Activated B cell treated with CpG ODN at 0.5 μM for 24 hours (primary cell): Measurements from ENCODE around the gene PRRX1. TPM values are rescaled to one million over a fixed set of nuclear protein-coding genes. Genes with fewer than 3 reads are reported as not detected.

Experiments
- ATAC-seq: fragments of 200-7000 bp; cut with Tn5 transposase; one replicate; pipeline ENCODE4 v1.10.0; 2021; ENCODE audit warnings: low read depth, mild to moderate bottlenecking, moderate library complexity
- CTCF ChIA-PET: fragments of 350-600 bp; sonication (Branson Sonifier 250); formaldehyde crosslinking; loops from one replicate; lab custom pipeline; 2021; ENCODE audit warnings: antibody characterized with exemption; lab: Charles Lee
- POLR2A ChIA-PET: fragments of 350-600 bp; sonication (Branson Sonifier 250); formaldehyde crosslinking; loops from one replicate; lab custom pipeline; 2021; ENCODE audit warnings: antibody characterized with exemption; lab: Charles Lee
- DNase-seq: peaks from one replicate; pipeline ENCODE4 v3.0.0; 2022
- H3K27ac Mint-ChIP-seq: one replicate; pipeline ENCODE4 v1.8.0; 2020; ENCODE audit warnings: mixed read lengths
- H3K27me3 Mint-ChIP-seq: one replicate; pipeline ENCODE4 v1.8.0; 2021; ENCODE audit warnings: mixed read lengths
- H3K36me3 Mint-ChIP-seq: one replicate; pipeline ENCODE4 v1.8.0; 2021; ENCODE audit warnings: low read depth, mixed read lengths
- H3K4me1 Mint-ChIP-seq: one replicate; pipeline ENCODE4 v1.8.0; 2021; ENCODE audit warnings: mixed read lengths
- H3K4me3 Mint-ChIP-seq: one replicate; pipeline ENCODE4 v1.8.0; 2020; ENCODE audit warnings: mild to moderate bottlenecking, mixed read lengths
- H3K9me3 Mint-ChIP-seq: one replicate; pipeline ENCODE4 v1.8.0; 2020; ENCODE audit warnings: mixed read lengths
- CTCF ChIP-seq: fragments of 200-600 bp; IDR thresholded peaks from one replicate; pipeline ENCODE4 v1.8.0; 2022; ENCODE audit warnings: antibody characterized with exemption, mild to moderate bottlenecking
- intact Hi-C: fragments of 100-400 bp; cut with micrococcal nuclease; formaldehyde crosslinking; loops from one replicate; pipeline ENCODE4 v1.15.1; 2024
- total RNA-seq: library from RNA; stranded (reverse); gene quantifications from 2 replicates; pipeline ENCODE4 v1.2.3, GENCODE V29; 2022

Gene PRRX1
- total RNA-seq, 1 donor from 2014 or later: not detected

GRCh38 chr1:170687621-170688020, 23.7 kb downstream of the PRRX1 start:
- CTCF ChIA-PET: interaction anchor here (4.1 kb wide), 1 partner anchor 626 kb away, joined by 28 read pairs; the partner anchor contains the start of gene FMO4
- H3K36me3 Mint-ChIP-seq: no peaks in the 10 kb centered on the region
- intact Hi-C loops: no loop called here
- ATAC-seq (no peak), DNase-seq (no peak)
- H3K4me1 Mint-ChIP-seq: no peaks in the 10 kb centered on the region
- no peaks in the 10 kb centered on the region for H3K9me3 Mint-ChIP-seq
- H3K27me3 Mint-ChIP-seq: peaks cover 15% of the 10 kb centered on the region
- TF ChIP-seq CTCF: no peak
- no peak overlapping the region for H3K27ac Mint-ChIP-seq
- POLR2A ChIA-PET: no interaction called here
- H3K4me3 Mint-ChIP-seq: no peak overlapping the region

- CTCF ChIA-PET: interaction anchor here (4.1 kb wide), 1 partner anchor 622 kb away, joined by 28 read pairs; the partner anchor contains the start of gene FMO4
- ATAC-seq (no peak), DNase-seq (no peak)
- no peak overlapping the region for H3K27ac Mint-ChIP-seq
- TF ChIP-seq CTCF: no peak
- no peaks in the 10 kb centered on the region for H3K4me1 Mint-ChIP-seq
- H3K27me3 Mint-ChIP-seq: peaks cover 15% of the 10 kb centered on the region
- H3K9me3 Mint-ChIP-seq: no peaks in the 10 kb centered on the region
- no peak overlapping the region for H3K4me3 Mint-ChIP-seq
- H3K36me3 Mint-ChIP-seq: no peaks in the 10 kb centered on the region
- POLR2A ChIA-PET: no interaction called here
- intact Hi-C loops: no loop called here
Observed at GRCh38 chr1:170691258-170691657, 27.3 kb downstream of the PRRX1 start.

GRCh38 chr1:170692866-170693575, 29.1 kb downstream of the PRRX1 start:
- Mint-ChIP-seq H3K27ac (no peak overlapping the region), H3K4me1 (no peaks in the 10 kb centered on the region), H3K9me3 (no peaks in the 10 kb centered on the region), H3K4me3 (no peak overlapping the region), H3K27me3 (peaks cover 14% of the 10 kb centered on the region), H3K36me3 (no peaks in the 10 kb centered on the region)
- CTCF ChIA-PET: no interaction called here
- intact Hi-C loops: no loop called here
- POLR2A ChIA-PET: no interaction called here
- TF ChIP-seq CTCF: no peak
- no peak for ATAC-seq
- no peak for DNase-seq

- Mint-ChIP-seq H3K27ac (no peak overlapping the region), H3K27me3 (peaks cover 16% of the 10 kb centered on the region), H3K4me3 (no peak overlapping the region), H3K4me1 (no peaks in the 10 kb centered on the region), H3K36me3 (no peaks in the 10 kb centered on the region), H3K9me3 (no peaks in the 10 kb centered on the region)
- intact Hi-C loops: no loop called here
- no peak for ATAC-seq
- DNase-seq: no peak
- ChIA-PET POLR2A (no interaction called here), CTCF (no interaction called here)
- no peak for TF ChIP-seq CTCF
Observed at GRCh38 chr1:170694172-170694926, 30.4 kb downstream of the PRRX1 start.

- intact Hi-C loops: no loop called here
- Mint-ChIP-seq H3K27me3 (peaks cover 16% of the 10 kb centered on the region), H3K27ac (no peak overlapping the region), H3K4me3 (no peak overlapping the region), H3K36me3 (no peaks in the 10 kb centered on the region), H3K9me3 (no peaks in the 10 kb centered on the region), H3K4me1 (no peaks in the 10 kb centered on the region)
- no peak for ATAC-seq
- ChIA-PET CTCF (no interaction called here), POLR2A (no interaction called here)
- DNase-seq: no peak
- TF ChIP-seq CTCF: no peak
Observed at GRCh38 chr1:170695955-170696590, 32.1 kb downstream of the PRRX1 start.
